GM06990 (cell line): ENCODE data around the gene LDB3.

Experiments
- DNase-seq: peaks from one replicate; pipeline ENCODE4 v3.0.0-alpha.2; 2011; ENCODE audit not compliant: insufficient read length; ENCODE audit errors: extremely low read depth
- H3K27me3 ChIP-seq: replicated peaks from 2 replicates; pipeline ENCODE4 v1.6.0; 2011; ENCODE audit warnings: low read length; ENCODE audit not compliant: control insufficient read depth, insufficient read depth
- H3K36me3 ChIP-seq: 2 replicates; pipeline ENCODE4 v1.5.1; 2011; ENCODE audit warnings: low read length; ENCODE audit not compliant: control insufficient read depth, insufficient read depth
- H3K4me3 ChIP-seq: replicated peaks from 2 replicates; pipeline ENCODE4 v1.5.1; 2011; ENCODE audit warnings: low read depth, mild to moderate bottlenecking, control low read depth, low read length
- TF ChIP-seq, protein P1 (sequence below): IDR thresholded peaks from 2 replicates; pipeline ENCODE4 v1.5.1; 2011; ENCODE audit warnings: low read length, control low read depth, mild to moderate bottlenecking, inconsistent platforms; ENCODE audit not compliant: insufficient read depth, poor library complexity, severe bottlenecking

Gene LDB3

DNA sequence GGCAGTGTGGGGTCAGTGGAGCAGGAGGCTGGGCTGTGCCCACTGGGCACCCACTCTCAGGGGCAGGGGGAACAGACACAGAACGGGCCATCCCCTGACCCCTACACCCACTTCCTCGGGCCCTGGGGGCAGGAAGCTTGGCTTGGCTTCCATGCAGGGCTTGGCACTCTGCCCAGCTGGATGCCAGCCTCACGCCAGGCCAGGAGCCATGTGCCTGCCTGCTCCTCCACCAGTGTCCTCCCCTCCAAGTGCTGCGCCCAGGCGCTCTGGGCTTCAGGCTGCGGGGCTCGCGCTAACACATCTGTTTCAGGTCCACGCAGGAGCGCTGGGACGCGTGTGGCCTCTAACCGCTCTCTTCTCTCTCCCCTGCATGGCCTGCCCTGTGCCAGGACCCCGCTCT is 12.7 kb downstream of the LDB3 start:
- no peaks in the 10 kb centered on the region for H3K36me3 ChIP-seq
- DNase-seq: no peak
- H3K4me3 ChIP-seq: no peak overlapping the region

DNA sequence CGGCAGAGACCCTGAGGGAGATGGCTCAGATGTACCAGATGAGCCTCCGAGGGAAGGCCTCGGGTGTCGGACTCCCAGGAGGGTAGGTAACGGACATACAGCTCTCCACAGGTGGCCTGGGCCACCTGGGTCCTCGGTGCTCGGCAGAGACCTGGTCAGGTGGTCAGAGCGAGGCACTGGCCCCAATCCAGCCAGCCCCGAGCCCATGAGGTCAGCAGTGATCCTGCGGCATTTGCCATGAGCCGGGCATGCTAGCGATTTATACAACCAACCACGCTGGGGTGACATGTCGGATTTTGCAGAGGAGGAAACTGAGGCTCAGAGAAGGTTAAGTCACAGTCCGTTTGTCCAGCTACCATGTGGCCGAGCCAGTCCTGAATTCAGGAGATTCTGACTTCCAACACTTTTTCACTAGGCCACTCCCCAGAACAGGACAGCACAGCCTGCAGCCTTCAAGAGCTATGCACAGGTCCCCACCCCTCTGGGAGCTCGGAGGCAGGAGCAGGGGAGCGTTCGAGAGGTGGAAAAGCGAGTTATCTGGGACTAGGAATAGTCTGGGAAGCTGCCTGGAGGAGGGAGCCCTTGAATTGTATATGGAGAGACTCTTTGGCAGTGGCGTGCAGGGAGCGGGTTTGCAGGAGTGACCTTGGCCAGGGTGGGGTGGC is 13.5 kb downstream of the LDB3 start:
- H3K27me3 ChIP-seq: no peaks in the 10 kb centered on the region; the same call in 1 of the 2 replicates
- no peak overlapping the region for H3K4me3 ChIP-seq
- H3K36me3 ChIP-seq: no peaks in the 10 kb centered on the region
- TF ChIP-seq, protein P1, sequence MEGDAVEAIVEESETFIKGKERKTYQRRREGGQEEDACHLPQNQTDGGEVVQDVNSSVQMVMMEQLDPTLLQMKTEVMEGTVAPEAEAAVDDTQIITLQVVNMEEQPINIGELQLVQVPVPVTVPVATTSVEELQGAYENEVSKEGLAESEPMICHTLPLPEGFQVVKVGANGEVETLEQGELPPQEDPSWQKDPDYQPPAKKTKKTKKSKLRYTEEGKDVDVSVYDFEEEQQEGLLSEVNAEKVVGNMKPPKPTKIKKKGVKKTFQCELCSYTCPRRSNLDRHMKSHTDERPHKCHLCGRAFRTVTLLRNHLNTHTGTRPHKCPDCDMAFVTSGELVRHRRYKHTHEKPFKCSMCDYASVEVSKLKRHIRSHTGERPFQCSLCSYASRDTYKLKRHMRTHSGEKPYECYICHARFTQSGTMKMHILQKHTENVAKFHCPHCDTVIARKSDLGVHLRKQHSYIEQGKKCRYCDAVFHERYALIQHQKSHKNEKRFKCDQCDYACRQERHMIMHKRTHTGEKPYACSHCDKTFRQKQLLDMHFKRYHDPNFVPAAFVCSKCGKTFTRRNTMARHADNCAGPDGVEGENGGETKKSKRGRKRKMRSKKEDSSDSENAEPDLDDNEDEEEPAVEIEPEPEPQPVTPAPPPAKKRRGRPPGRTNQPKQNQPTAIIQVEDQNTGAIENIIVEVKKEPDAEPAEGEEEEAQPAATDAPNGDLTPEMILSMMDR: no peak
- no peak for DNase-seq

More for the DNA sequence above, 12.7 kb downstream of the LDB3 start:
- TF ChIP-seq, protein P1: no peak
- H3K27me3 ChIP-seq: no peaks in the 10 kb centered on the region; the same call in 1 of the 2 replicates

DNA sequence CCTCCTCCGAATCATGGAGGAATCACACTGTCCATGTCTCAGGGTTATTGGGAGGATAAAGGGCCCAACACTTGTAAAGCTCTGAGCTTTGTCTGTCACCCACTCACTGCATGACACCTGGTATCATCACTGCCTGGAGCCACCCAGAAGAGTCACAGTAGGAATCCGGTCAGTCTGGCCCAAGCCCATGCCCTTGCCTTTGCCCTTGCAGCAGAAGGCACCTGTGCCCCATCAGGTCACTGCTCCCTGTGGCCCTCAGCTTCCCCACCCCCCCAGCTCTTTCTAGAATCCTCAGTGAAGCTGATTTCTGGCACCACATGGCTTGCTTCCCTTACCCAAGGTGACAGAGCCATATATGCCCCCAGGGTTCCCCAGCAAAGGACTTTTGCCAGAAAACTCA is 14.4 kb downstream of the LDB3 start:
- TF ChIP-seq, protein P1: no peak
- Histone ChIP-seq H3K27me3 (no peaks in the 10 kb centered on the region; the same call in 1 of the 2 replicates), H3K36me3 (no peaks in the 10 kb centered on the region), H3K4me3 (no peak overlapping the region)
- DNase-seq: no peak

DNA sequence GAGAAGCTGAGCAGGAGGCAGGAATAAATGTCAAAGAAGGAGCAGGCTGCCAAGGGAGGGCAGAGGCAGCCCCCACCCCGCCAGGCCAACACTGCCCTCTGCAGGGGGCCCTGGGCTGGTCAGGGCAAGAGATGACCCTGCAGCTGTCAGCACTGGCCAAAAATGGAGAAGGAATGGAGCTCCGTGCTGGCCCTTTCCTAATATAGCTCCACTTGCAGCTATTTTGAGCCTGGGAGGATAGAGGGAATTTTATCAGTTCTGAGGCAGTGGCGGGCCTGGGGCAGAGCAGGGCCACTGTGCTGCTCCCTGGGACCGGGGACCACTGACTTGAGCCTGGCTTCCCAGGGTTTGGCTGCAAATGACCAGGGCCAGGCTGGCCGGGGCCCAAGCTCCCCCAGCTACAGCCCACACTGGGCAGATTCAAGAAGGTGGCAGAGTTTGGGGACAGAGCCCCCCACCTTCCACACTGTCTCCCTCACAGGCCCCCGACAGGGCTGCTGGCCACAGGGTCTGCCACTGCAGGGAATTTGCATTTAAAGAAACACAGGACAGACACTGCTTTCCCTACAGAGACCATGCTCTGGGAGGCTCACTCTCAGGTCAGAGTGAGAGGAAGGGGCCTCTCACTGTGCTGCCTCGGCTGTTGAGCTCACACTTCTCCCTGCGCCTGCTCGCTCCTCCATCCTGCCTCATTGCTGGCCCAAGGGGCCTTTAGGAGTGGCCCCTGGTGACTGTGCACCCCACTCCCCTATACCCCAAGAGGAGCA is 16.2 kb downstream of the LDB3 start:
- H3K27me3 ChIP-seq: no peaks in the 10 kb centered on the region; the same call in 1 of the 2 replicates
- no peak for DNase-seq
- H3K36me3 ChIP-seq: no peaks in the 10 kb centered on the region
- no peak overlapping the region for H3K4me3 ChIP-seq
- TF ChIP-seq, protein P1: no peak

DNA sequence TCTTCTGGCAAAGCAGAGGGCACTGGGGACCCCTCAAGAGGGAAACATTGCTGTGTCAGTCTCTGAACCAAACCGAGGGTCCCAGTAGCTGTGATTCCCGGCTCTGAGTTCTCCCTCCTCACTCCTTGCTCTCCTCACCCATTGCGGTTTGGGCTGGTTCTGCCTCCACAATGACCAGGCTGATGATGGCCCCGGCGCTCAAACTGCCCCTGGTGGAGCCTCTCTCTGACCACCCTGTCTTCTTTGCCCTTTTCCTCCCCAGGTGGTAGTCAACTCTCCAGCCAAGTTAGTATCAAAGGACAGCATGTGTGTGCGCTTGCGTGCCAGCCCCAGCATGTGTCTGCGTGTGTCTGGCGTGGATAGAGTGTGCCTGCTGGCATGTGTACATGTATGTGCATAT is 17.1 kb downstream of the LDB3 start:
- no peak overlapping the region for H3K4me3 ChIP-seq
- TF ChIP-seq, protein P1: no peak

More for the DNA sequence above, 17.1 kb downstream of the LDB3 start:
- DNase-seq: no peak
- Histone ChIP-seq H3K27me3 (no peaks in the 10 kb centered on the region; the same call in 1 of the 2 replicates), H3K36me3 (no peaks in the 10 kb centered on the region)
